Hindlimb muscle (tissue), 1 donor: ENCODE data around the gene TCF25. TPM values are rescaled to one million over a fixed set of nuclear protein-coding genes. Genes with fewer than 3 reads are reported as not detected.
"Not testable (repeated sequence)": the region's sequence is repeated elsewhere in the genome, so short reads cannot be mapped to it uniquely, and the experiment has no call there.

Experiments used
- DNase-seq: peaks from one replicate; pipeline ENCODE4 v3.0.0-alpha.2; 2013
- polyA plus RNA-seq: library from polyadenylated mRNA; unstranded; fragments of 120-200 nt; gene quantifications from one replicate; pipeline ENCODE4 v1.2.1, GENCODE V29; 2013; ENCODE audit not compliant: insufficient read length

The TCF25 gene
- polyA plus RNA-seq, 1 donor: 115 TPM

GRCh38 chr16:89905511-89906139 lies 32.2 kb downstream of the TCF25 start:
- no peak for DNase-seq

- DNase-seq: no peak
These were observed 33.0 kb downstream of the TCF25 start for GRCh38 chr16:89906140-89907025.

- DNase-seq: no peak
These were observed 33.8 kb downstream of the TCF25 start for GRCh38 chr16:89907055-89907814.

- no peak for DNase-seq
These were observed 34.8 kb downstream of the TCF25 start for GRCh38 chr16:89908236-89908635.

GRCh38 chr16:89909777-89910716 lies 36.7 kb downstream of the TCF25 start:
- peak; percentile 48 for DNase-seq

GRCh38 chr16:89910717-89911354 lies 37.4 kb downstream of the TCF25 start:
- DNase-seq: no peak

- DNase-seq: no peak
These were observed 38.0 kb downstream of the TCF25 start for GRCh38 chr16:89911375-89911774.

- DNase-seq: no peak
These were observed 38.8 kb downstream of the TCF25 start for GRCh38 chr16:89912143-89912542.

GRCh38 chr16:89912627-89913026 lies 39.2 kb downstream of the TCF25 start:
- DNase-seq: no peak

GRCh38 chr16:89913408-89914387 lies 40.3 kb downstream of the TCF25 start:
- no peak for DNase-seq

- not testable (repeated sequence) for DNase-seq
These were observed 41.4 kb downstream of the TCF25 start for GRCh38 chr16:89914642-89915285.

- no peak for DNase-seq
These were observed 42.2 kb downstream of the TCF25 start for GRCh38 chr16:89915303-89916232.

- DNase-seq: peak; percentile 42
These were observed 44.5 kb downstream of the TCF25 start for GRCh38 chr16:89917773-89918452.

- no peak for DNase-seq
These were observed 45.3 kb downstream of the TCF25 start, which contains the start of gene MC1R for GRCh38 chr16:89918453-89919347. Gene MC1R, plus strand, starts transcription at chr16:89918862. Its CDS starts 397 bp downstream, at chr16:89919259.

- no peak for DNase-seq
These were observed 46.4 kb downstream of the TCF25 start for GRCh38 chr16:89919535-89920406.

GRCh38 chr16:89920723-89921122 lies 47.3 kb downstream of the TCF25 start:
- no peak for DNase-seq
